Right renal cortex interstitium (tissue), 3 donors: ENCODE results near the gene NPEPL1. TPM values are rescaled to one million over a fixed set of nuclear protein-coding genes. Genes with fewer than 3 reads are reported as not detected.

Experiments
- DNase-seq, 3 donors: peaks; one replicate each; pipeline ENCODE4 v3.0.0-alpha.2; 2013; ENCODE audit warnings: low read depth in 3 of 3, low spot score in 2 of 3
- polyA plus RNA-seq, 3 donors: library from polyadenylated mRNA; unstranded; fragments of 120-200 nt; gene quantifications; one replicate each; pipeline ENCODE4 v1.2.1, GENCODE V29; 2013; ENCODE audit not compliant: insufficient read length in 3 of 3

The NPEPL1 gene
- polyA plus RNA-seq, 3 donors: 30.6 to 36.8 (median 32.8) TPM

GRCh38 chr20:58712151-58712791, 19.7 kb downstream of the NPEPL1 start:
- DNase-seq: no peak

GRCh38 chr20:58712806-58713731, 20.5 kb downstream of the NPEPL1 start:
- DNase-seq: no peak

GRCh38 chr20:58713801-58714339, 21.3 kb downstream of the NPEPL1 start:
- no peak for DNase-seq

- no peak for DNase-seq
These were observed 21.8 kb downstream of the NPEPL1 start for GRCh38 chr20:58714340-58714922.

GRCh38 chr20:58714923-58715351, 22.3 kb downstream of the NPEPL1 start:
- no peak for DNase-seq

GRCh38 chr20:58715391-58715800, 22.8 kb downstream of the NPEPL1 start:
- no peak for DNase-seq

- DNase-seq: no peak
These were observed 23.3 kb downstream of the NPEPL1 start for GRCh38 chr20:58715801-58716475.

GRCh38 chr20:58716476-58717277, 24.1 kb downstream of the NPEPL1 start:
- DNase-seq: no peak

- DNase-seq: no peak
These were observed 24.9 kb downstream of the NPEPL1 start for GRCh38 chr20:58717278-58718091.

GRCh38 chr20:58718121-58718563, 25.5 kb downstream of the NPEPL1 start:
- no peak for DNase-seq

- no peak for DNase-seq
These were observed 26.1 kb downstream of the NPEPL1 start for GRCh38 chr20:58718729-58719128.

GRCh38 chr20:58719258-58719657, 26.7 kb downstream of the NPEPL1 start:
- DNase-seq: no peak

GRCh38 chr20:58719971-58720371, 27.4 kb downstream of the NPEPL1 start:
- no peak for DNase-seq

- no peak for DNase-seq
These were observed 28.3 kb downstream of the NPEPL1 start for GRCh38 chr20:58720890-58721289.

- no peak for DNase-seq
These were observed 29.6 kb downstream of the NPEPL1 start for GRCh38 chr20:58721951-58722778.

GRCh38 chr20:58722877-58723627, 30.5 kb downstream of the NPEPL1 start:
- no peak for DNase-seq

GRCh38 chr20:58723628-58723984, 31.0 kb downstream of the NPEPL1 start:
- no peak for DNase-seq
